Measurements from ENCODE around the gene PLCL1. TPM values are rescaled to one million over a fixed set of nuclear protein-coding genes. Genes with fewer than 3 reads are reported as not detected.

The PLCL1 gene
- polyA plus RNA-seq, 3 donors, result 0.69 to 1.4 (median 0.79) TPM

DNA sequence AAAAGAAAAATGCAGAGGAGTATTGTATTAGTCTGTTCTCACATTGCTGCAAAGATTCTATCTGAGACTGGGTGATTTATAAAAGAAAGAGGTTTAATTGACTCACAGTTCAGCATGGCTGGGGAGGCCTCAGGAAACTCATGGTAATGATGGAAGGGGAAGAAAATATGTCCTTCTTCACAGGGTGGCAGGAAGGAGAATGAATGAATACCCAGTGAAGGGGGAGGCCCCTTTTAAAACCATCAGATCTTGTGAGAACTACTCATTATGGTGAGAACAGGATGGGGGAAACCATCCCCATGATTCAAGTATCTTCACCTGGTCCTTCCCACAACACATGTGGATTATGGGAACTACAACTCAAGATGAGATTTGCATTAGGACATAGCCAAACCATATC, 9.1 kb upstream of the PLCL1 start:
- H3K27ac Mint-ChIP-seq, result no peak overlapping the region
- H3K9ac ChIP-seq (ENCODE audit: insufficient read depth, low read length, poor library complexity, severe bottlenecking), result no peak overlapping the region
- intact Hi-C loops (cut with micrococcal nuclease), result no loop called here
- H3K4me1 Mint-ChIP-seq, result no peaks in the 10 kb centered on the region
- no peak overlapping the region for H3K4me3 Mint-ChIP-seq
- H3K79me2 ChIP-seq (ENCODE audit: insufficient read depth, low read length), result no peaks in the 10 kb centered on the region
- DNase-seq, result no peak
- TF ChIP-seq, protein P1, sequence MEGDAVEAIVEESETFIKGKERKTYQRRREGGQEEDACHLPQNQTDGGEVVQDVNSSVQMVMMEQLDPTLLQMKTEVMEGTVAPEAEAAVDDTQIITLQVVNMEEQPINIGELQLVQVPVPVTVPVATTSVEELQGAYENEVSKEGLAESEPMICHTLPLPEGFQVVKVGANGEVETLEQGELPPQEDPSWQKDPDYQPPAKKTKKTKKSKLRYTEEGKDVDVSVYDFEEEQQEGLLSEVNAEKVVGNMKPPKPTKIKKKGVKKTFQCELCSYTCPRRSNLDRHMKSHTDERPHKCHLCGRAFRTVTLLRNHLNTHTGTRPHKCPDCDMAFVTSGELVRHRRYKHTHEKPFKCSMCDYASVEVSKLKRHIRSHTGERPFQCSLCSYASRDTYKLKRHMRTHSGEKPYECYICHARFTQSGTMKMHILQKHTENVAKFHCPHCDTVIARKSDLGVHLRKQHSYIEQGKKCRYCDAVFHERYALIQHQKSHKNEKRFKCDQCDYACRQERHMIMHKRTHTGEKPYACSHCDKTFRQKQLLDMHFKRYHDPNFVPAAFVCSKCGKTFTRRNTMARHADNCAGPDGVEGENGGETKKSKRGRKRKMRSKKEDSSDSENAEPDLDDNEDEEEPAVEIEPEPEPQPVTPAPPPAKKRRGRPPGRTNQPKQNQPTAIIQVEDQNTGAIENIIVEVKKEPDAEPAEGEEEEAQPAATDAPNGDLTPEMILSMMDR (IDR thresholded peaks at IDR 0.05), result no peak
- H3K9me3 ChIP-seq (replicated peaks in 1 of 2; ENCODE audit: control insufficient read depth in 1 of 2, insufficient read depth in 1 of 2, low read length in 2 of 2), result no peaks in the 10 kb centered on the region
- H4K20me1 ChIP-seq (ENCODE audit: insufficient read depth, low read length), result no peaks in the 10 kb centered on the region
- no peak overlapping the region for H3K4me2 ChIP-seq (replicated peaks; ENCODE audit: extremely low read depth, low read length, poor library complexity, severe bottlenecking)
- no peaks in the 10 kb centered on the region for H3K9me3 Mint-ChIP-seq
- H3K36me3 Mint-ChIP-seq, result no peaks in the 10 kb centered on the region
- no peak overlapping the region for H2AFZ ChIP-seq (ENCODE audit: insufficient read depth, low read depth, low read length, poor library complexity, severe bottlenecking)
- no peak overlapping the region for H3K4me3 ChIP-seq (replicated peaks in 1 of 3; ENCODE audit: low read depth in 2 of 3, low read length in 3 of 3)
- H3K27me3 Mint-ChIP-seq (ENCODE audit: low read depth in 3 of 3), result peaks cover 2 to 4% (median 3%) of the 10 kb centered on the region in 3 donors
- no peak overlapping the region for H3K27ac ChIP-seq (ENCODE audit: low read depth in 1 of 2, low read length in 2 of 2)
- no peaks in the 10 kb centered on the region for H3K4me1 ChIP-seq (ENCODE audit: control insufficient read depth in 1 of 2, insufficient read depth in 2 of 2, low read length in 2 of 2)
- H3K36me3 ChIP-seq (replicated peaks in 1 of 2; ENCODE audit: control insufficient read depth in 1 of 2, insufficient read depth in 2 of 2, low read length in 2 of 2), result no peaks in the 10 kb centered on the region
- peaks cover 4 to 5% of the 10 kb centered on the region in 2 donors for H3K27me3 ChIP-seq (ENCODE audit: control insufficient read depth in 2 of 2, insufficient read depth in 2 of 2, low read length in 2 of 2)

DNA sequence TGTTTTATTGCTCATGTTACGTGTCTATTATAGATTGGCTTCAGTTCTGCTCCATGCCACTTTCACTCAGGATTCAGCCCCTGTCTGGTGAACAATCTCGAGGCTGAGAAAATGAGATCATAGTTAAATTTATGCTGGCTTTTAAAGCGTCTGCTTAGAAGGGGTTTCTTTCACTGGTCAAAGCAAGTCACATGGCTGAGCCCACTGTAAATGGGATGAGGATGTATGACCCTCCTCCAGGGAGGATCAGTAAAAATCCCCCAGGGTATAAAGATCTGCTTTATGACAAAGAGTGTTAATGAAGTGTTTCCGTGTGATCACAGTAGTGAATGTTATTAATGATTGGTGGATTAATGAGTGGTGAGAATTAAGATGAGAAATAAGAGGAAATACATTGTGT, 6.2 kb upstream of the PLCL1 start:
- Histone ChIP-seq H4K20me1 (ENCODE audit: insufficient read depth, low read length) (no peaks in the 10 kb centered on the region), H3K4me1 (ENCODE audit: control insufficient read depth in 1 of 2, insufficient read depth in 2 of 2, low read length in 2 of 2) (peaks cover 0 to 2% of the 10 kb centered on the region in 2 donors), H3K9ac (ENCODE audit: insufficient read depth, low read length, poor library complexity, severe bottlenecking) (no peak overlapping the region), H3K79me2 (ENCODE audit: insufficient read depth, low read length) (no peaks in the 10 kb centered on the region), H3K36me3 (replicated peaks in 1 of 2; ENCODE audit: control insufficient read depth in 1 of 2, insufficient read depth in 2 of 2, low read length in 2 of 2) (no peaks in the 10 kb centered on the region), H3K4me2 (replicated peaks; ENCODE audit: extremely low read depth, low read length, poor library complexity, severe bottlenecking) (no peak overlapping the region), H3K9me3 (replicated peaks in 1 of 2; ENCODE audit: control insufficient read depth in 1 of 2, insufficient read depth in 1 of 2, low read length in 2 of 2) (no peaks in the 10 kb centered on the region), H3K27ac (ENCODE audit: low read depth in 1 of 2, low read length in 2 of 2) (no peak overlapping the region), H3K4me3 (replicated peaks in 1 of 3; ENCODE audit: low read depth in 2 of 3, low read length in 3 of 3) (no peak overlapping the region), H3K27me3 (ENCODE audit: control insufficient read depth in 2 of 2, insufficient read depth in 2 of 2, low read length in 2 of 2) (peaks cover 4 to 15% of the 10 kb centered on the region in 2 donors), H2AFZ (ENCODE audit: insufficient read depth, low read depth, low read length, poor library complexity, severe bottlenecking) (no peak overlapping the region)
- no peak overlapping the region for H3K4me3 Mint-ChIP-seq
- peaks cover 2% of the 10 kb centered on the region for H3K4me1 Mint-ChIP-seq
- peaks cover 5 to 7% (median 5%) of the 10 kb centered on the region in 3 donors for H3K27me3 Mint-ChIP-seq (ENCODE audit: low read depth in 3 of 3)
- intact Hi-C loops (cut with micrococcal nuclease), result no loop called here
- H3K27ac Mint-ChIP-seq, result no peak overlapping the region
- no peaks in the 10 kb centered on the region for H3K36me3 Mint-ChIP-seq
- DNase-seq, result no peak
- TF ChIP-seq, protein P1 (IDR thresholded peaks at IDR 0.05), result no peak
- WGBS (ENCODE audit: insufficient coverage), result 80% methylated on average over 2 of the region's 4 CpGs
- no peaks in the 10 kb centered on the region for H3K9me3 Mint-ChIP-seq

All from CD14-positive monocyte (primary cell).